OCI-LY7 (cell line): ENCODE results near the gene RAB13. TPM values are rescaled to one million over a fixed set of nuclear protein-coding genes. Genes with fewer than 3 reads are reported as not detected.
A peak's percentile ranks its signal among the peaks of the same experiment; 100 is the strongest.

Source experiments
- BruUV-seq: library from RNA; stranded (reverse); fragments of 400-500 nt; replicated peaks from 2 replicates; lab custom pipeline; 2021; lab: Mats Ljungman, UMichigan
- CTCF ChIA-PET: fragments of 300-600 bp; sonication (Branson Sonifier 250); formaldehyde crosslinking; loops from one replicate; lab custom pipeline; 2022; ENCODE audit warnings: antibody characterized with exemption; ENCODE audit not compliant: unreplicated experiment; lab: Charles Lee
- POLR2A ChIA-PET: fragments of 300-600 bp; sonication (Branson Sonifier 250); formaldehyde crosslinking; loops from one replicate; lab custom pipeline; 2022; ENCODE audit warnings: antibody characterized with exemption; lab: Charles Lee
- DNase-seq: peaks from one replicate; pipeline ENCODE4 v3.0.0-alpha.2; 2015; ENCODE audit warnings: low spot score
- H2AFZ ChIP-seq: fragments of 200-600 bp; sonication (generic), shearing (Covaris generic); 2 replicates; pipeline ENCODE4 v1.6.1; 2014; ENCODE audit warnings: mild to moderate bottlenecking, antibody characterized with exemption, low read length, moderate library complexity
- H3K27ac ChIP-seq: fragments of 200-600 bp; sonication (generic); 2 replicates; pipeline ENCODE4 v1.5.1; 2014; ENCODE audit warnings: mixed run types, low read depth, mild to moderate bottlenecking, moderate library complexity, low read length, inconsistent platforms; ENCODE audit not compliant: poor library complexity, severe bottlenecking
- H3K36me3 ChIP-seq: fragments of 200-600 bp; sonication (generic); 2 replicates; pipeline ENCODE4 v1.6.1; 2014; ENCODE audit warnings: mild to moderate bottlenecking, antibody characterized with exemption, low read length, moderate library complexity, mixed read lengths; ENCODE audit not compliant: insufficient read depth
- H3K4me1 ChIP-seq: fragments of 200-600 bp; sonication (generic); 2 replicates; pipeline ENCODE4 v1.5.1; 2014; ENCODE audit warnings: mild to moderate bottlenecking, low read length; ENCODE audit not compliant: insufficient read depth, poor library complexity, severe bottlenecking
- H3K4me2 ChIP-seq: fragments of 200-600 bp; sonication (generic); 2 replicates; pipeline ENCODE4 v1.6.1; 2014; ENCODE audit warnings: mild to moderate bottlenecking, low read length
- H3K4me3 ChIP-seq: fragments of 200-600 bp; sonication (generic); 2 replicates; pipeline ENCODE4 v1.5.1; 2014; ENCODE audit warnings: mild to moderate bottlenecking, low read depth, low read length; ENCODE audit not compliant: poor library complexity, severe bottlenecking
- H3K79me2 ChIP-seq: fragments of 200-600 bp; sonication (generic); 2 replicates; pipeline ENCODE4 v1.6.1; 2016; ENCODE audit warnings: low read depth, mild to moderate bottlenecking, low read length, moderate library complexity, mixed read lengths; ENCODE audit not compliant: insufficient read depth
- H3K9me2 ChIP-seq: fragments of 200-600 bp; sonication (generic); 2 replicates; pipeline ENCODE4 v1.6.1; 2016; ENCODE audit warnings: mild to moderate bottlenecking, low read length, mixed read lengths; ENCODE audit not compliant: insufficient read depth
- H3K9me3 ChIP-seq: fragments of 200-600 bp; sonication (generic); 2 replicates; pipeline ENCODE4 v1.6.1; 2014; ENCODE audit warnings: mild to moderate bottlenecking, mixed run types, low read length, mixed read lengths
- H4K20me1 ChIP-seq: fragments of 200-600 bp; sonication (generic); 2 replicates; pipeline ENCODE4 v1.6.1; 2014; ENCODE audit warnings: mild to moderate bottlenecking, antibody characterized with exemption, low read length, moderate library complexity, mixed read lengths; ENCODE audit not compliant: insufficient read depth
- CTCF ChIP-seq: fragments of 200-600 bp; sonication (generic); conservative IDR thresholded peaks from 2 replicates; pipeline ENCODE4 v1.5.1; 2014; ENCODE audit warnings: mild to moderate bottlenecking, antibody characterized with exemption, low read length, moderate library complexity, mixed read lengths
- EZH2phosphoT487 ChIP-seq: fragments of 200-600 bp; sonication (generic); IDR thresholded peaks from 2 replicates; pipeline ENCODE4 v1.6.1; 2018; ENCODE audit warnings: low read depth, borderline replicate concordance, mild to moderate bottlenecking, mixed run types, antibody characterized with exemption, low read length, moderate library complexity, mixed read lengths
- intact Hi-C: fragments of 100-400 bp; cut with micrococcal nuclease; formaldehyde crosslinking; loops from one replicate; pipeline ENCODE4 v1.10.0; 2022; ENCODE audit not compliant: unreplicated experiment
- total RNA-seq, 2 experiments: library from RNA; depleted of rRNA in 1 of 2; stranded (reverse); fragments of >200 nt in 1 of 2; shearing (Covaris generic) in 1 of 2; gene quantifications; 2 replicates each; pipeline ENCODE4 v1.2.3, GENCODE V29; 2014 to 2022

Gene RAB13
- total RNA-seq, 2 experiments from 2014 or later = 0.16 to 1.3 TPM

GRCh38 chr1:153944827-153945117 lies 41.4 kb downstream of the RAB13 start:
- Histone ChIP-seq H3K4me3 (peak overlapping the region; percentile 86), H3K27ac (peak overlapping the region; percentile 92), H3K4me2 (peak overlapping the region; percentile 96), H3K4me1 (peaks cover 35% of the 10 kb centered on the region), H2AFZ (no peak overlapping the region; the same call in 1 of the 2 replicates), H3K79me2 (peaks cover 20% of the 10 kb centered on the region), H4K20me1 (no peaks in the 10 kb centered on the region), H3K36me3 (peaks cover 74% of the 10 kb centered on the region), H3K9me3 (no peaks in the 10 kb centered on the region), H3K9me2 (no peaks in the 10 kb centered on the region)
- BruUV-seq = TSS peak; percentile 69
- intact Hi-C loops = loop anchor here (1.0 kb wide), 1 partner anchor 123 kb away; no protein-coding TSS in a partner anchor
- no peak for DNase-seq
- POLR2A ChIA-PET = interaction anchor here (0.5 to 4.2 kb wide), 12 partner anchors 16 to 223 kb away, joined by 3 to 32 read pairs (median 4); partner anchors contain the start of genes CREB3L4, GATAD2B and SLC39A1
- TF ChIP-seq CTCF (no peak), EZH2phosphoT487 (no peak)
- CTCF ChIA-PET = interaction anchor here (0.5 to 1.3 kb wide), 2 partner anchors 19 to 22 kb away, joined by 4 read pairs; partner anchors contain the start of genes GATAD2B and SLC39A1

GRCh38 chr1:153944005-153944826 lies 41.9 kb downstream of the RAB13 start:
- Histone ChIP-seq H3K4me3 (peak overlapping the region; percentile 86), H3K27ac (peak overlapping the region; percentile 92), H3K79me2 (peaks cover 20% of the 10 kb centered on the region), H3K4me2 (peak overlapping the region; percentile 96), H3K9me3 (no peaks in the 10 kb centered on the region), H3K36me3 (peaks cover 75% of the 10 kb centered on the region), H2AFZ (no peak overlapping the region; the same call in 1 of the 2 replicates), H4K20me1 (no peaks in the 10 kb centered on the region), H3K4me1 (peaks cover 35% of the 10 kb centered on the region), H3K9me2 (no peaks in the 10 kb centered on the region)
- no peak for DNase-seq
- ChIA-PET CTCF (interaction anchor here (0.5 to 1.3 kb wide), 3 partner anchors 19 to 134 kb away, joined by 3 to 4 read pairs (median 4); partner anchors contain the start of genes GATAD2B and SLC39A1), POLR2A (interaction anchor here (0.5 to 4.2 kb wide), 11 partner anchors 9 to 224 kb away, joined by 3 to 32 read pairs (median 3); partner anchors contain the start of genes CREB3L4, GATAD2B and SLC39A1)
- TF ChIP-seq EZH2phosphoT487 (no peak), CTCF (no peak)
- no TSS peak for BruUV-seq
- intact Hi-C loops = no loop called here
